GM12891 (cell line): ENCODE data around the gene AMN1.

ENCODE experiments used
- PAX5 ChIP-seq: IDR thresholded peaks from 2 replicates; pipeline ENCODE4 v1.6.1; 2011; ENCODE audit warnings: low read length, moderate library complexity, mild to moderate bottlenecking; ENCODE audit not compliant: insufficient read depth, severe bottlenecking
- POLR2A ChIP-seq: IDR thresholded peaks from 2 replicates; pipeline ENCODE4 v1.6.1; 2011; ENCODE audit warnings: low read depth, low read length, control low read depth
- POLR2AphosphoS5 ChIP-seq: IDR thresholded peaks from 2 replicates; pipeline ENCODE4 v1.6.1; 2011; ENCODE audit warnings: low read depth, low read length, control low read depth
- POU2F2 ChIP-seq: IDR thresholded peaks from 2 replicates; pipeline ENCODE4 v1.6.1; 2011; ENCODE audit warnings: low read depth, mild to moderate bottlenecking, control low read depth, low read length, moderate library complexity
- SPI1 ChIP-seq: IDR thresholded peaks from 2 replicates; pipeline ENCODE4 v1.6.1; 2011; ENCODE audit warnings: low read depth, low read length, control low read depth
- TAF1 ChIP-seq: IDR thresholded peaks from 2 replicates; pipeline ENCODE4 v1.6.1; 2011; ENCODE audit warnings: low read depth, low read length, control low read depth

- TF ChIP-seq POLR2A (no peak), POLR2AphosphoS5 (no peak), TAF1 (no peak), POU2F2 (no peak), SPI1 (no peak), PAX5 (no peak)
Observed at GRCh38 chr12:31664038-31664437, 64.8 kb downstream of the AMN1 start.
